ENCODE data around the gene ITGA7.

Gene ITGA7

DNA sequence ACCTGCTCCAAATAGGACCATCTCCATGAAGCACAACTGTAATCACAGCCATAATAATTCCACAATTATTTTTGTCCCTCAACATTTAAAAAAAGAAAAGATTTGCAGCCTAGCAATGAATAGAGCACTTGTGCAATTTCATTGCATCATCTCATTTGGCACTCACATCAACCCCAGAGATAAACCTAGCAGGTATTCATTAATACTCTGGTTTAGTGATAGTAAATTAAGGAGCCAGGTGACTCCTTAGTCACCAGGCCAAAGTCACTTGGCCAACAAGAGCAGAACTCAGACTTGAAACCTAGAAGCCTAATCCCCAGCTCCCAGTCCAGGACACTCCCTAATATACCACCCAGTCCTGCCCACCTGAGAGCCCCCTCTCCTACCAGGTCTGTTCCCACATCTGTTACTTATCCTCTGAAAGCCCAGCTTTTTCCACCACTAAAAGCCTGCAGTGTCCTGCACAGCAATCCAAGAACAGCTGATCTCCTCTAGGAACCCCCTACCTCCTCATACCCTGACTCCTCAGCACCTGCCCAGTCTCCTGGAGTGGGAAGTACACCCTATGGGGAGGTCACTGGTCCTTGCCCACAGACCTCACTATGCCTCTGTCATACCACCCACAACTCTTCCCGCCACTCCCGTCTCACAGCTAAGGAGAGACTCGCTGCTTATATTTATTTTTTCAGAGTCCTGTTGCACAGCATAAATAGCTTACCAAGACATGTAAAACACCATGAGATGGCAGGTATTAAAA is 48.9 kb downstream of the ITGA7 start:
- DNase-seq (ENCODE audit: low read depth), result no peak
- H3K4me3 ChIP-seq (ENCODE audit: low read depth, low read length), result no peak overlapping the region
- in situ Hi-C loops (cut with HindIII; ENCODE audit: low sequenced_read_pairs), result no loop called here
- TF ChIP-seq, protein P1, sequence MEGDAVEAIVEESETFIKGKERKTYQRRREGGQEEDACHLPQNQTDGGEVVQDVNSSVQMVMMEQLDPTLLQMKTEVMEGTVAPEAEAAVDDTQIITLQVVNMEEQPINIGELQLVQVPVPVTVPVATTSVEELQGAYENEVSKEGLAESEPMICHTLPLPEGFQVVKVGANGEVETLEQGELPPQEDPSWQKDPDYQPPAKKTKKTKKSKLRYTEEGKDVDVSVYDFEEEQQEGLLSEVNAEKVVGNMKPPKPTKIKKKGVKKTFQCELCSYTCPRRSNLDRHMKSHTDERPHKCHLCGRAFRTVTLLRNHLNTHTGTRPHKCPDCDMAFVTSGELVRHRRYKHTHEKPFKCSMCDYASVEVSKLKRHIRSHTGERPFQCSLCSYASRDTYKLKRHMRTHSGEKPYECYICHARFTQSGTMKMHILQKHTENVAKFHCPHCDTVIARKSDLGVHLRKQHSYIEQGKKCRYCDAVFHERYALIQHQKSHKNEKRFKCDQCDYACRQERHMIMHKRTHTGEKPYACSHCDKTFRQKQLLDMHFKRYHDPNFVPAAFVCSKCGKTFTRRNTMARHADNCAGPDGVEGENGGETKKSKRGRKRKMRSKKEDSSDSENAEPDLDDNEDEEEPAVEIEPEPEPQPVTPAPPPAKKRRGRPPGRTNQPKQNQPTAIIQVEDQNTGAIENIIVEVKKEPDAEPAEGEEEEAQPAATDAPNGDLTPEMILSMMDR (IDR thresholded peaks at IDR 0.05; ENCODE audit: low read depth, low read length, missing control alignments), result no peak

DNA sequence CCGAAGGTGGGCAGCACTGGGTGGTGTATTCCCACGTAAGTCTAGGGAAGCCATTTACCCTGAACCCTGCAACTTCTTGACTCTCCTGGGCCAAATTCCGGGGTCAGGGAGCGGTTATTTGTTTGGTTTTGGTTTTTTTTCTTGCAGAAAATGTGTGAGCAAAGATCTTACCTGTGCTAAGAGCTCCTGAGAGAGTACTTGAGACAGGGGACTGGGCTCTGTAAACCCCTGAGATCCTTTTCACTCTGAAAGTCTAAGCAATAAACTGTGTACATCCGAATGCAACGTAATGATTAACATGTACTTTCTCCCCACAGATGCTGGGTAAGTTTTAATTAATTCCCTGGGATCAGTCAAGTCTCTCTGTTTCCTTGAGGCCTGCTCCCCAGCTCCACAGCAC is 49.5 kb downstream of the ITGA7 start:
- H3K4me3 ChIP-seq (ENCODE audit: low read depth, low read length), result no peak overlapping the region
- DNase-seq (ENCODE audit: low read depth), result no peak
- in situ Hi-C loops (cut with HindIII; ENCODE audit: low sequenced_read_pairs), result no loop called here
- TF ChIP-seq, protein P1 (IDR thresholded peaks at IDR 0.05; ENCODE audit: low read depth, low read length, missing control alignments), result no peak

DNA sequence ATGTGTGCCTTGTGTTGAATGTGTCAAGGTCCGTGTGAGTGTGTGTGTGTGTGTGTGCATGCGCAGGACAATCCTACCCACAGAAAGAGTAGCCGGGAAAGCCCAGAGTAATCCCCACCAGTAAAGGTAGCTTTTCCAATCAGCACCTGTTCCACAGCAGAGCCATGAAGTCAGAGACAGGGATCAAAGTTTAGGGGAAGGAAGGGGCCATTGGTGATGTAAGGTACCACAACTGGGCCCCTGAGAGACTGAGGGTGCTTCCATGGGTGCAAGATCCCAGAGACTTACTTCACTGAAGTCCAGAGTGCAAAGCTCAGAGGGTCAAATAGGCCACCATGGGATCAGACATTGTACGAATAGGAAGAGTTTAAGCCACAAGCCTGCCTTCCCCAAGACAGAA is 50.5 kb downstream of the ITGA7 start:
- DNase-seq (ENCODE audit: low read depth), result no peak
- in situ Hi-C loops (cut with HindIII; ENCODE audit: low sequenced_read_pairs), result no loop called here
- no peak overlapping the region for H3K4me3 ChIP-seq (ENCODE audit: low read depth, low read length)
- TF ChIP-seq, protein P1 (IDR thresholded peaks at IDR 0.05; ENCODE audit: low read depth, low read length, missing control alignments), result no peak

DNA sequence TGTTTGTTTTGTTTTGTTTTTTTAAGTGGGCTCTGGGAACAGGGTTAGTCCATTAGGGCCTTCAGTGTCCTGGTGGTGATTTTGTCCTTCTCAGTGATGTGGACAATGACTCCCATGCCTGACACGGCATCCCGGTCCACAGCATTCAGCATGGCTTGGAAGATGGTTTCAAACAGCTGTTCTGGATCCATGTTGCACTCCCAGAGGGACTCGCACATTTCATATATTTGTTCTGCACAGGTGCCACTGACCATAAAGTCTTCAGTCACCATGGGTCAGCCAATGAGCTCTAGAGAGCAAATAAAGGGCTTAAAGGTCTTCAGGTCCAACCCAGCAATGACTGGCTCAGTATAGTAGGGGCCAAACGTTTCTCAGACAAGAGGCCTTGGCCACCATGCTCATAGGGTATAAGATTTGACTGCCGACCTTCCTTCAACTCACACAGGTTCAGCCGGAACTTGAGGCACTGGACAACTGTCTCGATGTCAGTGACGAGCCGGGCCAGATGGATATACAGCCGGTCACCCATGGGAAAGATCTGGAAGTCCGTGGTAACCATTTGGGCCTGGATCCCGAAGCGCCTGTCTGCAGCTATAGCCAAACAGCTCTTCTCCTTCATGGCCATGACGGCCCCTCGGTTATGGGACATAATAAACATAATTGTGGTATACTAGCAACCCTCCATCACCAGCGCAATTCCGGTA is 53.0 kb downstream of the ITGA7 start:
- TF ChIP-seq, protein P1 (IDR thresholded peaks at IDR 0.05; ENCODE audit: low read depth, low read length, missing control alignments), result no peak
- in situ Hi-C loops (cut with HindIII; ENCODE audit: low sequenced_read_pairs), result no loop called here
- DNase-seq (ENCODE audit: low read depth), result no peak
- H3K4me3 ChIP-seq (ENCODE audit: low read depth, low read length), result no peak overlapping the region

DNA sequence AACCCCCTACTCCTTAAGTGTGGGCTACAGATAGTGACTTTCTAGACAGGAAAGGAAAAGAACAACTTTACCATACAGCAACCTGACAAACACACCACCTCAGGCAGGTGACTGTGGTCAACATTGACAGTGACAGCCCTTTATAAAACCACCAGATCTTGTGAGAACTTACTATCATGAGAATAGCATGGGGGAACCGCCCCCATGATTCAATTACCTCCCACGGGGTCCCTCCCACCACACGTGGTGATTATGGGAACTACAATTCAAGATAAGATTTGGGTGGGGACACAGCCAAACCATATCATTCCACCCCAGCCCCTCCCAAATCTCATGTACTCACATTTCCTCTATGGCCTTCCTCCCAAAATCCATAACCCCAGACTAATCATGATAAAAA is 54.7 kb downstream of the ITGA7 start:
- in situ Hi-C loops (cut with HindIII; ENCODE audit: low sequenced_read_pairs), result no loop called here
- TF ChIP-seq, protein P1 (IDR thresholded peaks at IDR 0.05; ENCODE audit: low read depth, low read length, missing control alignments), result no peak
- no peak overlapping the region for H3K4me3 ChIP-seq (ENCODE audit: low read depth, low read length)
- no peak for DNase-seq (ENCODE audit: low read depth)

DNA sequence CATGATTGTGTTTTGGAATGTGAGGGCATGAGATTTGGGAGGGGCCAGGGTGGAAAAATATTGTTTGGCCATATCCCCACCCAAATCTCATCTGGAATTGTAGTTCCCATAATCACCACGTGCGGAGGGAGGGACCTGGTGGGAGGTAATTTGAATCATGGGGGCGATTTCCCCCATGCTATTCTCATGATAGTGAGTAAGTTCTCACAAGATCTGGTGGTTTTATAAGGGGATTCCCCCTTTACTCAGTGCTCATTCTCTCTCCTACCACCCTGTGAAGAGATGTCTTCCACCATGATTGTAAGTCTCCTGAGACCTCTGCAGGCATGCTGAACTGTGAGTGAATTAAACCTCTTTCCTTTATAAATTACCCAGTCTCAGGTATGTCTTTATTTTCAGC is 55.4 kb downstream of the ITGA7 start:
- DNase-seq (ENCODE audit: low read depth), result no peak
- no peak overlapping the region for H3K4me3 ChIP-seq (ENCODE audit: low read depth, low read length)
- TF ChIP-seq, protein P1 (IDR thresholded peaks at IDR 0.05; ENCODE audit: low read depth, low read length, missing control alignments), result no peak
- in situ Hi-C loops (cut with HindIII; ENCODE audit: low sequenced_read_pairs), result no loop called here
